ENCODE data around the gene ELK1. TPM values are rescaled to one million over a fixed set of nuclear protein-coding genes. Genes with fewer than 3 reads are reported as not detected.
"Not testable (repeated sequence)": the region's sequence is repeated elsewhere in the genome, so short reads cannot be mapped to it uniquely, and the experiment has no call there.

Gene ELK1
- total and polyA plus RNA-seq, 2 of the 8 experiments (the other 6 are each of a cell fraction or from before 2014, with no cell fraction given), result 31.9 to 42.2 TPM

- not testable (repeated sequence) for FAIRE-seq; H2AFZ ChIP-seq (ENCODE audit: low read length)
- WGBS, 2 experiments (ENCODE audit: extremely low coverage in 1 of 2, insufficient coverage in 1 of 2, insufficient read length in 1 of 2, insufficient replicate concordance in 2 of 2, low coverage in 1 of 2, low lambda C conversion rate in 2 of 2, missing lambda C conversion rate in 1 of 2), result 96% methylated on average over 2 of the region's 4 CpGs; no CpG with 5 or more reads in 1 of the 2 experiments
Observed at GRCh38 chrX:47665797-47666196, 15.4 kb upstream of the ELK1 start.

More at GRCh38 chrX:47665797-47666196, 15.4 kb upstream of the ELK1 start:
- H3K56ac ChIP-seq (replicated peaks; ENCODE audit: insufficient read length, low read depth, low read length); H3K79me1 ChIP-seq (ENCODE audit: low read depth, low read length); H2BK5ac ChIP-seq (ENCODE audit: low read depth, low read length); H4K5ac ChIP-seq (ENCODE audit: insufficient read length, low read depth, low read length); H2BK12ac ChIP-seq (ENCODE audit: low read depth, low read length); H4K91ac ChIP-seq (replicated peaks; ENCODE audit: insufficient read length, low read length); H2BK15ac ChIP-seq (ENCODE audit: low read length); H3K36me3 ChIP-seq (ENCODE audit: control insufficient read depth in 2 of 4, insufficient read depth in 4 of 4, low read length in 3 of 4); H4K20me1 ChIP-seq (replicated peaks in 1 of 2; ENCODE audit: control insufficient read depth in 1 of 2, insufficient read depth in 2 of 2, low read length in 2 of 2); H3K9ac ChIP-seq (replicated peaks in 1 of 4; ENCODE audit: extremely low read depth in 1 of 4, low read depth in 3 of 4, low read length in 3 of 4); H3K27ac ChIP-seq (ENCODE audit: low read depth, low read length); H3K18ac ChIP-seq (ENCODE audit: extremely low read depth, low read length); H3K79me2 ChIP-seq (ENCODE audit: control insufficient read depth in 1 of 2, insufficient read depth in 2 of 2, low read length in 2 of 2); H2BK120ac ChIP-seq (replicated peaks; ENCODE audit: low read depth, low read length); H3K4ac ChIP-seq (replicated peaks; ENCODE audit: insufficient read length, low read depth, low read length); H3K4me2 ChIP-seq (ENCODE audit: insufficient read depth in 1 of 2, low read depth in 2 of 2, low read length in 2 of 2); H3K14ac ChIP-seq (ENCODE audit: insufficient read length); H3K23ac ChIP-seq (ENCODE audit: insufficient read length); H3K23me2 ChIP-seq (ENCODE audit: low read depth, low read length); H3K4me1 ChIP-seq (replicated peaks in 1 of 4; ENCODE audit: control insufficient read depth in 3 of 4, insufficient read depth in 4 of 4, low read length in 3 of 4); DNase-seq (ENCODE audit: low read depth in 1 of 2, low spot score in 2 of 2); POLR2A ChIA-PET (ENCODE audit: partially characterized antibody); H3K4me3 ChIP-seq (ENCODE audit: extremely low read depth in 1 of 4, insufficient read depth in 2 of 4, low read depth in 3 of 4, low read length in 4 of 4); H2AK5ac ChIP-seq (ENCODE audit: low read depth, low read length); H3K9me3 ChIP-seq (ENCODE audit: insufficient read depth in 2 of 2, low read depth in 1 of 2, low read length in 1 of 2); H4K8ac ChIP-seq (ENCODE audit: extremely low read depth, insufficient read depth, low read length); H2BK20ac ChIP-seq (ENCODE audit: low read length); H3K27me3 ChIP-seq (replicated peaks in 1 of 4; ENCODE audit: control insufficient read depth in 3 of 4, extremely low read depth in 1 of 4, insufficient read depth in 3 of 4, low read length in 3 of 4): not testable (repeated sequence)
- CTCF ChIA-PET (ENCODE audit: partially characterized antibody), result interaction anchor here (0.6 kb wide), 1 partner anchor 156 kb away, joined by 3 read pairs; no protein-coding TSS in a partner anchor

All from H1 (cell line).